HepG2 (cell line): ENCODE measurements around the gene PSMD5. TPM values are rescaled to one million over a fixed set of nuclear protein-coding genes. Genes with fewer than 3 reads are reported as not detected.

Source experiments
- ATAC-seq: fragments of 200-7000 bp; cut with Tn5 transposase; 3 replicates; pipeline ENCODE4 v1.9.1; 2020; ENCODE audit warnings: mild to moderate bottlenecking, moderate library complexity
- BruUV-seq: library from RNA; stranded (reverse); fragments of 400-500 nt; replicated peaks from 2 replicates; lab custom pipeline; 2021; lab: Mats Ljungman, UMichigan
- CTCF ChIA-PET: fragments of 300-600 bp; formaldehyde crosslinking; extraction: SDS; loops from one replicate; lab custom pipeline; 2021; ENCODE audit warnings: low total read pairs, inconsistent platforms, low intra/inter-chr PET ratio; lab: Yijun Ruan, JAX
- POLR2A ChIA-PET: fragments of 350-600 bp; sonication (Branson Sonifier 250); formaldehyde crosslinking; loops from one replicate; lab custom pipeline; 2020; ENCODE audit warnings: antibody characterized with exemption, inconsistent platforms; lab: Yijun Ruan, JAX
- DNase-seq: peaks from one replicate; pipeline ENCODE4 v3.0.0-alpha.2; 2015; ENCODE audit warnings: low spot score
- FAIRE-seq: peaks from 3 replicates; lab custom pipeline; 2011; peaks lifted over from hg19 to GRCh38; lab: Jason Lieb, UNC
- H2AFZ ChIP-seq: one replicate; pipeline ENCODE4 v1.6.1; 2011; ENCODE audit warnings: low read length, inconsistent platforms
- H3K27ac ChIP-seq: fragments of 300-600 bp; 3 replicates; pipeline ENCODE4 v1.8.0; 2011; ENCODE audit warnings: mixed run types, mild to moderate bottlenecking, mixed read lengths, low read length, inconsistent platforms; ENCODE audit not compliant: insufficient read depth; ENCODE audit errors: extremely low read length
- H3K27me3 ChIP-seq, 2 experiments: fragments of 200-600 bp in 1 of 2; 2 replicates in 1 of 2; 3 replicates in 1 of 2; pipeline versions ENCODE4 v1.6.0 to v1.8.0; 2011; ENCODE audit warnings: low read length in 2 of 2, mild to moderate bottlenecking in 2 of 2, moderate library complexity in 2 of 2, inconsistent platforms in 1 of 2; ENCODE audit not compliant: insufficient read depth in 2 of 2, control insufficient read depth in 1 of 2
- H3K36me3 ChIP-seq, 2 experiments: fragments of 200-600 bp in 1 of 2; replicated peaks in 1 of 2; 2 replicates in 1 of 2; 3 replicates in 1 of 2; pipeline versions ENCODE4 v1.5.1 to v1.8.0; 2011; ENCODE audit warnings: low read length in 2 of 2, inconsistent platforms in 1 of 2; ENCODE audit not compliant: insufficient read depth in 2 of 2, control insufficient read depth in 1 of 2
- H3K4me1 ChIP-seq: 2 replicates; pipeline ENCODE4 v1.5.1; 2012; ENCODE audit warnings: low read length, inconsistent platforms; ENCODE audit not compliant: insufficient read depth
- H3K4me2 ChIP-seq: 2 replicates; pipeline ENCODE4 v1.6.0; 2011; ENCODE audit warnings: low read depth, low read length, inconsistent platforms
- H3K4me3 ChIP-seq, 3 experiments: fragments of 200-600 bp in 1 of 3; sonication (generic), shearing (Covaris generic) in 1 of 3; replicated peaks in 1 of 3; 2 replicates each; pipeline ENCODE4 v1.5.1; 2011 to 2016; ENCODE audit warnings: low read length in 3 of 3, inconsistent platforms in 2 of 3, low read depth in 2 of 3, mild to moderate bottlenecking in 2 of 3, control low read depth in 1 of 3, mixed read lengths in 1 of 3; ENCODE audit not compliant: insufficient read depth in 1 of 3
- H3K79me2 ChIP-seq: one replicate; pipeline ENCODE4 v1.6.1; 2011; ENCODE audit warnings: low read length, inconsistent platforms; ENCODE audit not compliant: insufficient read depth
- H3K9ac ChIP-seq: 2 replicates; pipeline ENCODE4 v1.6.0; 2011; ENCODE audit warnings: mild to moderate bottlenecking, low read depth, low read length, inconsistent platforms; ENCODE audit not compliant: insufficient read depth
- H3K9me3 ChIP-seq: 2 replicates; pipeline ENCODE4 v1.5.1; 2012; ENCODE audit warnings: mild to moderate bottlenecking, low read length
- H4K20me1 ChIP-seq: 2 replicates; pipeline ENCODE4 v1.6.0; 2011; ENCODE audit warnings: inconsistent platforms, mild to moderate bottlenecking, low read length, moderate library complexity; ENCODE audit not compliant: insufficient read depth
- EP300 ChIP-seq, 3 experiments: sonication (generic) in 1 of 3; formaldehyde crosslinking in 1 of 3; IDR thresholded peaks; 2 replicates each; pipeline versions ENCODE4 v1.5.1 to v1.6.1; 2011 to 2020; ENCODE audit warnings: low read depth in 2 of 3, low read length in 2 of 3, borderline replicate concordance in 1 of 3, improper control_type of control experiment in 1 of 3, mild to moderate bottlenecking in 1 of 3, missing genetic modification reagents in 1 of 3, moderate library complexity in 1 of 3
- FIP1L1 ChIP-seq: fragments of 200-400 bp; formaldehyde crosslinking; IDR thresholded peaks from 2 replicates; pipeline ENCODE4 v1.6.1; 2018; ENCODE audit warnings: low read depth, mild to moderate bottlenecking, low read length, moderate library complexity, borderline replicate concordance; ENCODE audit not compliant: insufficient read depth
- FOSL2 ChIP-seq: sonication (generic); formaldehyde crosslinking; IDR thresholded peaks from 2 replicates; pipeline ENCODE4 v1.4.0; 2020; ENCODE audit warnings: missing genetic modification reagents
- FOXA3 ChIP-seq: IDR thresholded peaks from 2 replicates; pipeline ENCODE4 v1.6.1; 2016; ENCODE audit warnings: missing genetic modification reagents, missing compliant biosample characterization
- HOXA7 ChIP-seq: sonication (generic); formaldehyde crosslinking; IDR thresholded peaks from 2 replicates; pipeline ENCODE4 v1.8.1; 2022; ENCODE audit warnings: mild to moderate bottlenecking, missing genetic modification reagents, moderate library complexity
- KMT2B ChIP-seq: IDR thresholded peaks from 2 replicates; pipeline ENCODE4 v1.6.1; 2016; ENCODE audit warnings: missing genetic modification reagents, missing compliant biosample characterization
- MTA1 ChIP-seq: sonication (generic); formaldehyde crosslinking; IDR thresholded peaks from 2 replicates; pipeline ENCODE4 v1.4.0; 2020; ENCODE audit warnings: missing genetic modification reagents, mild to moderate bottlenecking, borderline replicate concordance
- MYPOP ChIP-seq: sonication (generic); formaldehyde crosslinking; IDR thresholded peaks from 2 replicates; pipeline ENCODE4 v1.8.1; 2023; ENCODE audit warnings: mild to moderate bottlenecking, moderate library complexity, missing genetic modification reagents
- POGZ ChIP-seq: sonication (generic); formaldehyde crosslinking; IDR thresholded peaks from 2 replicates; pipeline ENCODE4 v1.4.0; 2020; ENCODE audit warnings: mild to moderate bottlenecking, missing genetic modification reagents
- RNF2 ChIP-seq: fragments of 450-650 bp; conservative IDR thresholded peaks from 2 replicates; pipeline ENCODE4 v1.6.1; 2016; ENCODE audit warnings: low read depth
- TBL1XR1 ChIP-seq: fragments of 150-350 bp; IDR thresholded peaks from 2 replicates; pipeline ENCODE4 v1.6.1; 2014; ENCODE audit warnings: borderline replicate concordance, low read length; ENCODE audit not compliant: partially characterized antibody
- ZNF124 ChIP-seq: sonication (generic); formaldehyde crosslinking; IDR thresholded peaks from 2 replicates; pipeline ENCODE4 v1.4.0; 2020; ENCODE audit warnings: missing genetic modification reagents
- ZNF737 ChIP-seq: sonication (generic); formaldehyde crosslinking; IDR thresholded peaks from 2 replicates; pipeline ENCODE4 v1.5.0; 2020; ENCODE audit warnings: missing genetic modification reagents, mild to moderate bottlenecking, borderline replicate concordance
- WGBS: methylation state at CpG from one replicate; pipeline ENCODE4 v1.1.6; 2017; ENCODE audit warnings: low lambda C conversion rate; 5-methylcytosine and 5-hydroxymethylcytosine counted together
- in situ Hi-C: cut with HindIII; loops from 2 replicates; pipeline ENCODE4 v1.10.0; 2017; ENCODE audit warnings: low pct_unique_long_range_greater_than_20kb; ENCODE audit not compliant: extremely low pct_ligation_motif_present
- intact Hi-C: fragments of 100-400 bp; cut with micrococcal nuclease; formaldehyde crosslinking; loops from one replicate; pipeline ENCODE4 v1.10.0; 2022; ENCODE audit not compliant: unreplicated experiment
- polyA plus RNA-seq, 8 experiments: library from polyadenylated mRNA; depleted of rRNA in 3 of 8; stranded (reverse) in 7 of 8; unstranded in 1 of 8; fragments of >200 nt; fragmentation: Illumina TruSeq in 4 of 8; extraction: Trizol in 4 of 8; gene quantifications; 2 replicates each; pipeline versions ENCODE4 v1.2.1 to v1.2.3, GENCODE V29; 2011 to 2016; ENCODE audit warnings: low read depth in 4 of 8, missing spikeins in 1 of 8, mixed read lengths in 1 of 8; ENCODE audit not compliant: insufficient read depth in 1 of 8
- total RNA-seq, 5 experiments: library from RNA; depleted of rRNA; stranded (reverse); fragments of >200 nt; fragmentation: Illumina TruSeq; extraction: Trizol; gene quantifications; 2 replicates each; pipeline ENCODE4 v1.2.3, GENCODE V29; 2016; ENCODE audit warnings: low read depth in 1 of 5
- TF ChIP-seq, protein P1 (sequence below): sonication (generic); formaldehyde crosslinking; IDR thresholded peaks from 2 replicates; pipeline ENCODE4 v1.4.0; 2020; ENCODE audit warnings: missing genetic modification reagents
- TF ChIP-seq, protein P2 (sequence below): sonication (generic); formaldehyde crosslinking; IDR thresholded peaks from 2 replicates; pipeline ENCODE4 v1.4.0; 2020; ENCODE audit warnings: missing genetic modification reagents
- TF ChIP-seq, protein P3 (sequence below): sonication (generic); formaldehyde crosslinking; IDR thresholded peaks from 2 replicates; pipeline ENCODE4 v1.4.0; 2020; ENCODE audit warnings: mild to moderate bottlenecking, low read depth, missing genetic modification reagents

PSMD5 gene
- total and polyA plus RNA-seq, 2 of the 13 experiments (the other 11 are each of a cell fraction or from before 2014, with no cell fraction given), result 12.7 to 18.1 TPM

GRCh38 chr9:120874226-120875194 lies 31.8 kb upstream of the PSMD5 start (continued):
- no peak for TF ChIP-seq KMT2B
- TF ChIP-seq FIP1L1, result no peak

- Histone ChIP-seq H3K36me3 (peaks cover 13 to 49% of the 10 kb centered on the region in 2 experiments; a peak in 4 of 5 replicates), H2AFZ (no peak overlapping the region), H3K27me3 (no peaks in the 10 kb centered on the region; a peak in 1 of 5 replicates), H3K9me3 (no peaks in the 10 kb centered on the region), H3K4me3 (no peak overlapping the region), H3K4me1 (peaks cover 38% of the 10 kb centered on the region), H3K79me2 (peaks cover 14% of the 10 kb centered on the region), H3K9ac (no peak overlapping the region), H3K4me2 (no peak overlapping the region), H4K20me1 (no peaks in the 10 kb centered on the region), H3K27ac (no peak overlapping the region)
- no peak for ATAC-seq
- no peak for FAIRE-seq
- BruUV-seq, result no TSS peak
- WGBS, result 97% methylated on average over 4 of the region's 4 CpGs
- no peak for DNase-seq
- in situ Hi-C loops (no loop called here), intact Hi-C loops (no loop called here)
- ChIA-PET POLR2A (no interaction called here), CTCF (no interaction called here)
- peak; percentile 39; the same call in 1 of the 2 replicates for TF ChIP-seq FOSL2 (CRISPR knock-in tag)
- no peak for TF ChIP-seq FOXA3 (CRISPR knock-in tag)
- TF ChIP-seq MTA1 (CRISPR knock-in tag), result no peak
- TF ChIP-seq ZNF737 (CRISPR knock-in tag), result no peak
- no peak for TF ChIP-seq POGZ (CRISPR knock-in tag)
- TF ChIP-seq TBL1XR1, result no peak
- TF ChIP-seq, protein P1, sequence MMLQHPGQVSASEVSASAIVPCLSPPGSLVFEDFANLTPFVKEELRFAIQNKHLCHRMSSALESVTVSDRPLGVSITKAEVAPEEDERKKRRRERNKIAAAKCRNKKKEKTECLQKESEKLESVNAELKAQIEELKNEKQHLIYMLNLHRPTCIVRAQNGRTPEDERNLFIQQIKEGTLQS (CRISPR knock-in tag), result 0 out of 2 replicates have a peak, but pooled peaks have one; percentile 27
- no peak for TF ChIP-seq EP300 (IDR thresholded peaks at IDR 0.05; ENCODE audit: low read depth in 2 of 2, low read length in 2 of 2)
- 0 out of 2 replicates have a peak, but pooled peaks have one; percentile 8 for TF ChIP-seq EP300 (CRISPR knock-in tag; IDR thresholded peaks at IDR 0.05; ENCODE audit: borderline replicate concordance)
- TF ChIP-seq, protein P2, sequence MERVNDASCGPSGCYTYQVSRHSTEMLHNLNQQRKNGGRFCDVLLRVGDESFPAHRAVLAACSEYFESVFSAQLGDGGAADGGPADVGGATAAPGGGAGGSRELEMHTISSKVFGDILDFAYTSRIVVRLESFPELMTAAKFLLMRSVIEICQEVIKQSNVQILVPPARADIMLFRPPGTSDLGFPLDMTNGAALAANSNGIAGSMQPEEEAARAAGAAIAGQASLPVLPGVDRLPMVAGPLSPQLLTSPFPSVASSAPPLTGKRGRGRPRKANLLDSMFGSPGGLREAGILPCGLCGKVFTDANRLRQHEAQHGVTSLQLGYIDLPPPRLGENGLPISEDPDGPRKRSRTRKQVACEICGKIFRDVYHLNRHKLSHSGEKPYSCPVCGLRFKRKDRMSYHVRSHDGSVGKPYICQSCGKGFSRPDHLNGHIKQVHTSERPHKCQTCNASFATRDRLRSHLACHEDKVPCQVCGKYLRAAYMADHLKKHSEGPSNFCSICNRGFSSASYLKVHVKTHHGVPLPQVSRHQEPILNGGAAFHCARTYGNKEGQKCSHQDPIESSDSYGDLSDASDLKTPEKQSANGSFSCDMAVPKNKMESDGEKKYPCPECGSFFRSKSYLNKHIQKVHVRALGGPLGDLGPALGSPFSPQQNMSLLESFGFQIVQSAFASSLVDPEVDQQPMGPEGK (CRISPR knock-in tag), result no peak
- TF ChIP-seq, protein P3, sequence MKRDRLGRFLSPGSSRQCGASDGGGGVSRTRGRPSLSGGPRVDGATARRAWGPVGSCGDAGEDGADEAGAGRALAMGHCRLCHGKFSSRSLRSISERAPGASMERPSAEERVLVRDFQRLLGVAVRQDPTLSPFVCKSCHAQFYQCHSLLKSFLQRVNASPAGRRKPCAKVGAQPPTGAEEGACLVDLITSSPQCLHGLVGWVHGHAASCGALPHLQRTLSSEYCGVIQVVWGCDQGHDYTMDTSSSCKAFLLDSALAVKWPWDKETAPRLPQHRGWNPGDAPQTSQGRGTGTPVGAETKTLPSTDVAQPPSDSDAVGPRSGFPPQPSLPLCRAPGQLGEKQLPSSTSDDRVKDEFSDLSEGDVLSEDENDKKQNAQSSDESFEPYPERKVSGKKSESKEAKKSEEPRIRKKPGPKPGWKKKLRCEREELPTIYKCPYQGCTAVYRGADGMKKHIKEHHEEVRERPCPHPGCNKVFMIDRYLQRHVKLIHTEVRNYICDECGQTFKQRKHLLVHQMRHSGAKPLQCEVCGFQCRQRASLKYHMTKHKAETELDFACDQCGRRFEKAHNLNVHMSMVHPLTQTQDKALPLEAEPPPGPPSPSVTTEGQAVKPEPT (CRISPR knock-in tag), result no peak
- TF ChIP-seq RNF2, result no peak
- TF ChIP-seq MYPOP (CRISPR knock-in tag), result no peak
- no peak for TF ChIP-seq ZNF124 (CRISPR knock-in tag)
- TF ChIP-seq HOXA7 (CRISPR knock-in tag), result no peak
These were observed 30.8 kb upstream of the PSMD5 start for GRCh38 chr9:120873512-120873911.
